DMS79 treated with DMSO at 0.1 percent for 48 hours (cell line): ENCODE data around the gene RACGAP1.
A peak's percentile ranks its signal among the peaks of the same experiment; 100 is the strongest.

Experiments used
- DNase-seq: peaks from one replicate; lab custom pipeline; 2025; lab: John Stamatoyannopoulos, UW

The RACGAP1 gene

GRCh38 chr12:49969027-49969426, 56.3 kb downstream of the RACGAP1 start:
- no peak for DNase-seq

GRCh38 chr12:49968471-49968870, 56.8 kb downstream of the RACGAP1 start:
- no peak for DNase-seq

- DNase-seq, result no peak
Measured at GRCh38 chr12:49967777-49968250, 57.5 kb downstream of the RACGAP1 start.

- DNase-seq, result peak; percentile 81
Measured at GRCh38 chr12:49967042-49967776, 58.1 kb downstream of the RACGAP1 start.

- no peak for DNase-seq
Measured at GRCh38 chr12:49966511-49967041, 58.7 kb downstream of the RACGAP1 start.

DNA sequence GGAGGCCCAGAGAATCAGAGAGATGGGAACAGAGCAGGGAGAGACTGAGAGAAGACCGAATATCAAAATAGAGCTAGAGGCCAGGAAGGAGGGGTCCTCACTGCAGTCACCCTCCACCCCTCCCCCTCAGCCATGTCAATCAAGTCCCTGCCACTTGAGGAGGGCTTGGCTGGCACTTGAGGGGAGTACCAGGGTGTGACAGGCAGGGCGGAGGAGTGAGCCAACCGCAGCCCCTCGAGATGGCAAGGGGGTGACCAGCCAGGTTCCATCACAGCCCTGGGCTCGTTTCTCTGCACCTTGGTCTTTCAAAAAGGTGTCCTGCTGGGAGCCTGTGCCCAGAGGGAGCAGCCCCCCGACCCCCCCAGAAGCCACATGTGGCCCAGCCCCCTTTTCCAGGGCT, 59.5 kb downstream of the RACGAP1 start:
- DNase-seq, result peak; percentile 49

DNA sequence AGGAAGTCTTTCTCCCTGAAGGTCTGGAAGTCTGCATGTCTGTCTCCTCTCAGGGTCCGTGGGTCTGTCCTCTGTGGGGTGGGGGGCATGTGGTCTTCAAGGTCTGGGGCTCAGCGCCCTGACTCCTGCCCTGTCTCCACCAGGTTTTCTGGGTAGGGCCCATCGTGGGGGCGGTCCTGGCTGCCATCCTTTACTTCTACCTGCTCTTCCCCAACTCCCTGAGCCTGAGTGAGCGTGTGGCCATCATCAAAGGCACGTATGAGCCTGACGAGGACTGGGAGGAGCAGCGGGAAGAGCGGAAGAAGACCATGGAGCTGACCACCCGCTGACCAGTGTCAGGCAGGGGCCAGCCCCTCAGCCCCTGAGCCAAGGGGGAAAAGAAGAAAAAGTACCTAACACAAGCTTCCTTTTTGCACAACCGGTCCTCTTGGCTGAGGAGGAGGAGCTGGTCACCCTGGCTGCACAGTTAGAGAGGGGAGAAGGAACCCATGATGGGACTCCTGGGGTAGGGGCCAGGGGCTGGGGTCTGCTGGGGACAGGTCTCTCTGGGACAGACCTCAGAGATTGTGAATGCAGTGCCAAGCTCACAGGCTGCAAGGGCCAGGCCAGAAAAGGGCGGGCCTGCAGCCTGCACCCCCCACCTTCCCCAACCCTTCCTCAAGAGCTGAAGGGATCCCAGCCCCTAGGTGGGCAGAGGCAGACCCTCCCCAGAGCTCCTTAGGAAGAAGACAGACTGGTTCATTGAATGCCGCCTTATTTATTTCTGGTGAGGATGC, 60.3 kb downstream of the RACGAP1 start:
- DNase-seq, result no peak

DNA sequence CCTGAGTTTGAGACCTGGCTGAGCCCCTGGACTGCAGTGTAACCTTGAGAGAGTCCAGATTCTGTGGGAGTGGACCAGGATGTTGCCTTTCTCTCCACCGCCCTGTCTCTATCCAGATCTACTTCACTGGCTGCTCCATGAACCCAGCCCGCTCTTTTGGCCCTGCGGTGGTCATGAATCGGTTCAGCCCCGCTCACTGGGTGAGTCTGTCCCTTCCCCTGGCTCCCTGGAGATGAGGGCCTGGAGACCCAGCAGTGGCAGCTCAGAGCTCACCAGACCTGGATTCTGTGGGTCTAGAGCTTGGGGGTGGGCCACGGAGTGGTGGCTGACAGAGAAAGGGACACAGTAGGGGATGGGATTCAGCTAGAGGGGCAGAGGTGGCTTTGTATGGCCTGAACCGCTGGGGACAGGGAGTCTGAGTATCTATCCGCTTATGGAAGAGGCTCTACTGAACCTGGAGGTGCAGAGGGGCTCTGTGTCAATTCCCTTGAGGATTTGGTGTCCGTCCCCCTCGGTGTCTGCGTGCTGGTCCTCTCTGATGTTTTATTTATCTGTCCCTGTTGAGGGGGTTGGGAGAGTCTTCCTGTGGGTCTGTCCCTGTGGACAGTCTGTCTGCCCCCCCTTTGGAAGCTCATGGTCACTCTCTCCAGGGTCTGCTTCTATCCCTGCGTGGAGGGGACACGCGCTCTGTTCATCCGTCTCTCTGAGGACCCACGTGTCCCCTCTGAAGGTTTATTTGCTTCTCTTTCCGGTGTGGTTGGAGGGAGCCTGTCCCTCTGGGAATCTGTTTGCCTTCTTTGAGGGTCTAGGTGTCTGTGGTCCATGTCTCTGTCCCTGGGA, 61.1 kb downstream of the RACGAP1 start:
- DNase-seq, result no peak

- peak; percentile 49 for DNase-seq
Measured at GRCh38 chr12:49962861-49963765, 62.2 kb downstream of the RACGAP1 start.

GRCh38 chr12:49961993-49962764, 63.1 kb downstream of the RACGAP1 start:
- DNase-seq, result no peak

- DNase-seq, result no peak
Measured at GRCh38 chr12:49961111-49961922, 64.0 kb downstream of the RACGAP1 start, which contains the start of gene AQP5. Gene AQP5, plus strand, starts transcription at chr12:49961872. Its CDS starts 146 bp downstream, at chr12:49962018.

- DNase-seq, result no peak
Measured at GRCh38 chr12:49960474-49961110, 64.7 kb downstream of the RACGAP1 start.

- peak; percentile 20 for DNase-seq
Measured at GRCh38 chr12:49959685-49960473, 65.4 kb downstream of the RACGAP1 start.

- DNase-seq, result no peak
Measured at GRCh38 chr12:49957570-49957967, 67.7 kb downstream of the RACGAP1 start.

- no peak for DNase-seq
Measured at GRCh38 chr12:49956663-49957569, 68.4 kb downstream of the RACGAP1 start.

DNA sequence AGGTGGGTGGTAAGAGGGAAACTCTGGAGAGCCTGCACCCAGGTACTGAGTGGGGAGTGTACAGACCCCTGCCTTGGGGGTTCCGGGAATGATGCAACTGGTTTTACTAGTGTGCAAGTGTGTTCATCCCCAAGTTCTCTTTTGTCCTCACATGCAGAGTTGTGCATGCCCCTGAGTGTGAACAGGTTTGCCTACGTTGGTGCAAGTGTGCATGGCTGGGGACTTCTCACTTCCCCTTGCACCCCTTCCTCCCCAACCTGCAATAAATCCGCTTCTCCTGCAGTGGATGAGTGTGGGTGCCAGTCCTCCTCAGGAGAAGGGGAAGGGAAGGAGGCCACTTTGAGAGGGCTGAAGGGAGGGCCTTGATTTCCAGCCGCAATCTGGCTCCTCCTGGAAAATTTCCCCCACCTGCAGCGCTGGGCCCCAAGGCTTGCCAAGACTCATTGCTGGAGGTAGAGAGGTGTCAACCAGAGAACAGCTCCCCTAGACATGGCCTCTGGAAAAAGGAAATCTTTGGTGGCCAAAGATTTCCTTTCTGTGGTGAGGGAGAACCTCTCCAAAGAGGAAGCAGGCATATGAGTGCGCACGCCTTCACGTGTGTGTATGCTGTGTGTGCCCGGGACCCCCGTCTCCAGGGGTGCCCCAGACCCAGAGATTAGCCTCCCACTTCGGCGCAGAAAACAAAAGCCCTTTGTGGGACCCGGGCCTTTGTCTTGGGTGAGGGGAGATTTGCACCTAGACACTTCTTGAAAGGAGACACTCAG, 69.2 kb downstream of the RACGAP1 start:
- DNase-seq, result no peak
